Measurements from ENCODE around the gene RASSF1. TPM values are rescaled to one million over a fixed set of nuclear protein-coding genes. Genes with fewer than 3 reads are reported as not detected.
A peak's percentile ranks its signal among the peaks of the same experiment; 100 is the strongest.

Gene RASSF1
- total and polyA plus RNA-seq, 2 of the 13 experiments (the other 11 are each of a cell fraction or from before 2014, with no cell fraction given), result 10.2 to 27.5 TPM

GRCh38 chr3:50327943-50328691 is 12.5 kb downstream of the RASSF1 start, which contains the start of gene TUSC2 (continued):
- TF ChIP-seq ARHGAP35 (CRISPR knock-in tag; IDR thresholded peaks at IDR 0.05; ENCODE audit: borderline replicate concordance), result no peak
- TF ChIP-seq TBX2 (CRISPR knock-in tag; IDR thresholded peaks at IDR 0.05; ENCODE audit: borderline replicate concordance), result peak; percentile 76; the same call in 1 of the 2 replicates
- no peak for TF ChIP-seq HBP1 (CRISPR knock-in tag; IDR thresholded peaks at IDR 0.05; ENCODE audit: low read depth)
- TF ChIP-seq EZH2 (conservative IDR thresholded peaks at IDR 0.05; ENCODE audit: low read depth, low read length), result no peak
- no peak for TF ChIP-seq ZNF570 (CRISPR knock-in tag; IDR thresholded peaks at IDR 0.05; ENCODE audit: borderline replicate concordance)
- no peak for TF ChIP-seq PRMT3 (CRISPR knock-in tag; IDR thresholded peaks at IDR 0.05; ENCODE audit: borderline replicate concordance, low read depth)
- no peak for TF ChIP-seq ZSCAN9 (CRISPR knock-in tag; IDR thresholded peaks at IDR 0.05; ENCODE audit: borderline replicate concordance)
- TF ChIP-seq ZNF800 (CRISPR knock-in tag; IDR thresholded peaks at IDR 0.05), result no peak; the same call in 1 of the 2 replicates
- no peak for TF ChIP-seq ZNF530 (CRISPR knock-in tag; IDR thresholded peaks at IDR 0.05; ENCODE audit: low read depth)
- TF ChIP-seq CSRNP1 (CRISPR knock-in tag; IDR thresholded peaks at IDR 0.05), result no peak
- TF ChIP-seq FOXO4 (CRISPR knock-in tag; conservative IDR thresholded peaks at IDR 0.05), result no peak
- TF ChIP-seq ZFYVE20 (CRISPR knock-in tag; IDR thresholded peaks at IDR 0.05; ENCODE audit: borderline replicate concordance, low read depth), result no peak
- peak; percentile 68; the same call in 1 of the 2 replicates for TF ChIP-seq KDM4B (CRISPR knock-in tag; IDR thresholded peaks at IDR 0.05)
- TF ChIP-seq MXD3 (CRISPR knock-in tag; IDR thresholded peaks at IDR 0.05), result peak; percentile 26; the same call in 1 of the 2 replicates
- TF ChIP-seq ZNF614 (CRISPR knock-in tag; IDR thresholded peaks at IDR 0.05; ENCODE audit: borderline replicate concordance), result no peak
- TF ChIP-seq CTCF (CRISPR knock-in tag; IDR thresholded peaks at IDR 0.05), result no peak; the same call in 1 of the 2 replicates
- TF ChIP-seq ZKSCAN5 (CRISPR knock-in tag; IDR thresholded peaks at IDR 0.05), result no peak
- TF ChIP-seq ATM (IDR thresholded peaks at IDR 0.05; ENCODE audit: borderline replicate concordance), result no peak
- TF ChIP-seq GTF3A (CRISPR knock-in tag; conservative IDR thresholded peaks at IDR 0.05), result 0 out of 2 replicates have a peak, but pooled peaks have one; percentile 4
- TF ChIP-seq GATAD2A (CRISPR knock-in tag; IDR thresholded peaks at IDR 0.05), result 0 out of 2 replicates have a peak, but pooled peaks have one; percentile 14
